ENCODE results near the gene PCDHB5. TPM values are rescaled to one million over a fixed set of nuclear protein-coding genes. Genes with fewer than 3 reads are reported as not detected.

PCDHB5 gene
- total RNA-seq, 1 experiment from 2014 or later: 12.5 TPM

DNA sequence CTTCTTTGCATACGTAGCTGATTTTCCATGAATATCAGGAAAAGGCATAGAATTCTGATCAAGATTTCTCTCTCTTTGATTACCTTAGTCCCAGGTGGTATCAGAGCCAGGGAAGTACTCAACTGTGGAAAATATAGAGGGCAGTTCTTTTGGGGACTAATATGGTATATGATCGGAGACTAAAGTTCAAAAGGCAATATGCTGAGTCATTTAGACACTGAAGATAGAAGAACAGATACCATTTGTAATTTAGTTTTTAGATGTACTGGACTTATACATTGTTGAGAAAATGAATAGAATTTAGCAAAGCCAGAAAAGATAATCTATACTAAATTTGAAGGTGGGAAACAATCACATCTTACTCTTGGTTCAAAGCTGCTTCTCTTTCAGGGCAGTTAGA is 29.7 kb upstream of the PCDHB5 start (continued):
- TF ChIP-seq, protein P1, sequence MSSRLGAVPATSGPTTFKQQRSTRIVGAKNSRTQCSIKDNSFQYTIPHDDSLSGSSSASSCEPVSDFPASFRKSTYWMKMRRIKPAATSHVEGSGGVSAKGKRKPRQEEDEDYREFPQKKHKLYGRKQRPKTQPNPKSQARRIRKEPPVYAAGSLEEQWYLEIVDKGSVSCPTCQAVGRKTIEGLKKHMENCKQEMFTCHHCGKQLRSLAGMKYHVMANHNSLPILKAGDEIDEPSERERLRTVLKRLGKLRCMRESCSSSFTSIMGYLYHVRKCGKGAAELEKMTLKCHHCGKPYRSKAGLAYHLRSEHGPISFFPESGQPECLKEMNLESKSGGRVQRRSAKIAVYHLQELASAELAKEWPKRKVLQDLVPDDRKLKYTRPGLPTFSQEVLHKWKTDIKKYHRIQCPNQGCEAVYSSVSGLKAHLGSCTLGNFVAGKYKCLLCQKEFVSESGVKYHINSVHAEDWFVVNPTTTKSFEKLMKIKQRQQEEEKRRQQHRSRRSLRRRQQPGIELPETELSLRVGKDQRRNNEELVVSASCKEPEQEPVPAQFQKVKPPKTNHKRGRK (CRISPR knock-in tag; IDR thresholded peaks at IDR 0.05; ENCODE audit: borderline replicate concordance): no peak
- TF ChIP-seq MXD4 (CRISPR knock-in tag; IDR thresholded peaks at IDR 0.05; ENCODE audit: borderline replicate concordance) (no peak), FOXP1 (CRISPR knock-in tag; IDR thresholded peaks at IDR 0.05; ENCODE audit: borderline replicate concordance) (no peak)

DNA sequence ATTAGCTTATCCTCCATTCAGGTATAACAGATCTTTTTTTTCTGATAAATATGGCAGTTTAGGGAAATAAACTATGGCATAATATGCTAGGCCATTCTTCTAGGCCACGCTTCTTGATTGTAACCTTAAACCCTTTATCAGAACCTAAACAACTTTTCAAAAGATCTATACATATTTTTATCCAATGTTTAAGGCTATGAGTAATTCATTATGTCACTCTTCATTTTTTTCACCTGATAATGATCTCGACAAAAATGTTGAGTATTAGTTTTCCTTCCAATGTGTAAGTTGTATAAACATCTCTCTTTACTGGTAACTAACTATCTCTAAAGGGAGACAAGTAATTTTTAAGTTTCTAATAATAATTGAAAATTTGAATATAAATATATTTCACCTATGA is 15.8 kb upstream of the PCDHB5 start:
- peaks cover 15% of the 10 kb centered on the region for H3K36me3 Mint-ChIP-seq
- DNase-seq (ENCODE audit: low spot score) (no peak), ATAC-seq (no peak)
- POLR2A ChIA-PET: no interaction called here
- CTCF ChIA-PET: interaction anchor here (1.1 to 1.7 kb wide), 4 partner anchors 16 to 73 kb away, joined by 3 to 5 read pairs (median 4); partner anchors contain the start of genes PCDHB10, PCDHB5 and PCDHB9
- H3K4me3 Mint-ChIP-seq: no peak overlapping the region
- H3K27me3 Mint-ChIP-seq (ENCODE audit: low read depth): no peaks in the 10 kb centered on the region
- H3K27ac Mint-ChIP-seq: no peak overlapping the region
- H3K9me3 Mint-ChIP-seq: peaks cover 24% of the 10 kb centered on the region
- H3K4me1 Mint-ChIP-seq: no peaks in the 10 kb centered on the region
- TF ChIP-seq ZNF121 (CRISPR knock-in tag; IDR thresholded peaks at IDR 0.05): no peak
- no peak for TF ChIP-seq KAT7 (CRISPR knock-in tag; IDR thresholded peaks at IDR 0.05; ENCODE audit: borderline replicate concordance)
- TF ChIP-seq, protein P2, sequence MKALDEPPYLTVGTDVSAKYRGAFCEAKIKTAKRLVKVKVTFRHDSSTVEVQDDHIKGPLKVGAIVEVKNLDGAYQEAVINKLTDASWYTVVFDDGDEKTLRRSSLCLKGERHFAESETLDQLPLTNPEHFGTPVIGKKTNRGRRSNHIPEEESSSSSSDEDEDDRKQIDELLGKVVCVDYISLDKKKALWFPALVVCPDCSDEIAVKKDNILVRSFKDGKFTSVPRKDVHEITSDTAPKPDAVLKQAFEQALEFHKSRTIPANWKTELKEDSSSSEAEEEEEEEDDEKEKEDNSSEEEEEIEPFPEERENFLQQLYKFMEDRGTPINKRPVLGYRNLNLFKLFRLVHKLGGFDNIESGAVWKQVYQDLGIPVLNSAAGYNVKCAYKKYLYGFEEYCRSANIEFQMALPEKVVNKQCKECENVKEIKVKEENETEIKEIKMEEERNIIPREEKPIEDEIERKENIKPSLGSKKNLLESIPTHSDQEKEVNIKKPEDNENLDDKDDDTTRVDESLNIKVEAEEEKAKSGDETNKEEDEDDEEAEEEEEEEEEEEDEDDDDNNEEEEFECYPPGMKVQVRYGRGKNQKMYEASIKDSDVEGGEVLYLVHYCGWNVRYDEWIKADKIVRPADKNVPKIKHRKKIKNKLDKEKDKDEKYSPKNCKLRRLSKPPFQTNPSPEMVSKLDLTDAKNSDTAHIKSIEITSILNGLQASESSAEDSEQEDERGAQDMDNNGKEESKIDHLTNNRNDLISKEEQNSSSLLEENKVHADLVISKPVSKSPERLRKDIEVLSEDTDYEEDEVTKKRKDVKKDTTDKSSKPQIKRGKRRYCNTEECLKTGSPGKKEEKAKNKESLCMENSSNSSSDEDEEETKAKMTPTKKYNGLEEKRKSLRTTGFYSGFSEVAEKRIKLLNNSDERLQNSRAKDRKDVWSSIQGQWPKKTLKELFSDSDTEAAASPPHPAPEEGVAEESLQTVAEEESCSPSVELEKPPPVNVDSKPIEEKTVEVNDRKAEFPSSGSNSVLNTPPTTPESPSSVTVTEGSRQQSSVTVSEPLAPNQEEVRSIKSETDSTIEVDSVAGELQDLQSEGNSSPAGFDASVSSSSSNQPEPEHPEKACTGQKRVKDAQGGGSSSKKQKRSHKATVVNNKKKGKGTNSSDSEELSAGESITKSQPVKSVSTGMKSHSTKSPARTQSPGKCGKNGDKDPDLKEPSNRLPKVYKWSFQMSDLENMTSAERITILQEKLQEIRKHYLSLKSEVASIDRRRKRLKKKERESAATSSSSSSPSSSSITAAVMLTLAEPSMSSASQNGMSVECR (CRISPR knock-in tag; IDR thresholded peaks at IDR 0.05; ENCODE audit: borderline replicate concordance): no peak
- TF ChIP-seq ELF4 (CRISPR knock-in tag; IDR thresholded peaks at IDR 0.05; ENCODE audit: low read depth): no peak
- TF ChIP-seq, protein P3, sequence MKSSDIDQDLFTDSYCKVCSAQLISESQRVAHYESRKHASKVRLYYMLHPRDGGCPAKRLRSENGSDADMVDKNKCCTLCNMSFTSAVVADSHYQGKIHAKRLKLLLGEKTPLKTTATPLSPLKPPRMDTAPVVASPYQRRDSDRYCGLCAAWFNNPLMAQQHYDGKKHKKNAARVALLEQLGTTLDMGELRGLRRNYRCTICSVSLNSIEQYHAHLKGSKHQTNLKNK (CRISPR knock-in tag; IDR thresholded peaks at IDR 0.05): no peak
- no peak for TF ChIP-seq HMGA2 (CRISPR knock-in tag; IDR thresholded peaks at IDR 0.05)
- no peak for TF ChIP-seq PRRX2 (CRISPR knock-in tag; IDR thresholded peaks at IDR 0.05)
- no peak for TF ChIP-seq IRF2 (CRISPR knock-in tag; IDR thresholded peaks at IDR 0.05; ENCODE audit: borderline replicate concordance, low read depth)
- TF ChIP-seq, protein P4, sequence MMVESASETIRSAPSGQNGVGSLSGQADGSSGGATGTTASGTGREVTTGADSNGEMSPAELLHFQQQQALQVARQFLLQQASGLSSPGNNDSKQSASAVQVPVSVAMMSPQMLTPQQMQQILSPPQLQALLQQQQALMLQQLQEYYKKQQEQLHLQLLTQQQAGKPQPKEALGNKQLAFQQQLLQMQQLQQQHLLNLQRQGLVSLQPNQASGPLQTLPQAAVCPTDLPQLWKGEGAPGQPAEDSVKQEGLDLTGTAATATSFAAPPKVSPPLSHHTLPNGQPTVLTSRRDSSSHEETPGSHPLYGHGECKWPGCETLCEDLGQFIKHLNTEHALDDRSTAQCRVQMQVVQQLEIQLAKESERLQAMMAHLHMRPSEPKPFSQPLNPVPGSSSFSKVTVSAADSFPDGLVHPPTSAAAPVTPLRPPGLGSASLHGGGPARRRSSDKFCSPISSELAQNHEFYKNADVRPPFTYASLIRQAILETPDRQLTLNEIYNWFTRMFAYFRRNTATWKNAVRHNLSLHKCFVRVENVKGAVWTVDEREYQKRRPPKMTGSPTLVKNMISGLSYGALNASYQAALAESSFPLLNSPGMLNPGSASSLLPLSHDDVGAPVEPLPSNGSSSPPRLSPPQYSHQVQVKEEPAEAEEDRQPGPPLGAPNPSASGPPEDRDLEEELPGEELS (CRISPR knock-in tag; IDR thresholded peaks at IDR 0.05): no peak
- TF ChIP-seq, protein P5, sequence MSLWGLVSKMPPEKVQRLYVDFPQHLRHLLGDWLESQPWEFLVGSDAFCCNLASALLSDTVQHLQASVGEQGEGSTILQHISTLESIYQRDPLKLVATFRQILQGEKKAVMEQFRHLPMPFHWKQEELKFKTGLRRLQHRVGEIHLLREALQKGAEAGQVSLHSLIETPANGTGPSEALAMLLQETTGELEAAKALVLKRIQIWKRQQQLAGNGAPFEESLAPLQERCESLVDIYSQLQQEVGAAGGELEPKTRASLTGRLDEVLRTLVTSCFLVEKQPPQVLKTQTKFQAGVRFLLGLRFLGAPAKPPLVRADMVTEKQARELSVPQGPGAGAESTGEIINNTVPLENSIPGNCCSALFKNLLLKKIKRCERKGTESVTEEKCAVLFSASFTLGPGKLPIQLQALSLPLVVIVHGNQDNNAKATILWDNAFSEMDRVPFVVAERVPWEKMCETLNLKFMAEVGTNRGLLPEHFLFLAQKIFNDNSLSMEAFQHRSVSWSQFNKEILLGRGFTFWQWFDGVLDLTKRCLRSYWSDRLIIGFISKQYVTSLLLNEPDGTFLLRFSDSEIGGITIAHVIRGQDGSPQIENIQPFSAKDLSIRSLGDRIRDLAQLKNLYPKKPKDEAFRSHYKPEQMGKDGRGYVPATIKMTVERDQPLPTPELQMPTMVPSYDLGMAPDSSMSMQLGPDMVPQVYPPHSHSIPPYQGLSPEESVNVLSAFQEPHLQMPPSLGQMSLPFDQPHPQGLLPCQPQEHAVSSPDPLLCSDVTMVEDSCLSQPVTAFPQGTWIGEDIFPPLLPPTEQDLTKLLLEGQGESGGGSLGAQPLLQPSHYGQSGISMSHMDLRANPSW (CRISPR knock-in tag; conservative IDR thresholded peaks at IDR 0.05; ENCODE audit: low read depth): no peak
- no peak for TF ChIP-seq ZNF232 (CRISPR knock-in tag; IDR thresholded peaks at IDR 0.05)
- TF ChIP-seq ZNF396 (CRISPR knock-in tag; IDR thresholded peaks at IDR 0.05; ENCODE audit: borderline replicate concordance): no peak
- TF ChIP-seq, protein P6, sequence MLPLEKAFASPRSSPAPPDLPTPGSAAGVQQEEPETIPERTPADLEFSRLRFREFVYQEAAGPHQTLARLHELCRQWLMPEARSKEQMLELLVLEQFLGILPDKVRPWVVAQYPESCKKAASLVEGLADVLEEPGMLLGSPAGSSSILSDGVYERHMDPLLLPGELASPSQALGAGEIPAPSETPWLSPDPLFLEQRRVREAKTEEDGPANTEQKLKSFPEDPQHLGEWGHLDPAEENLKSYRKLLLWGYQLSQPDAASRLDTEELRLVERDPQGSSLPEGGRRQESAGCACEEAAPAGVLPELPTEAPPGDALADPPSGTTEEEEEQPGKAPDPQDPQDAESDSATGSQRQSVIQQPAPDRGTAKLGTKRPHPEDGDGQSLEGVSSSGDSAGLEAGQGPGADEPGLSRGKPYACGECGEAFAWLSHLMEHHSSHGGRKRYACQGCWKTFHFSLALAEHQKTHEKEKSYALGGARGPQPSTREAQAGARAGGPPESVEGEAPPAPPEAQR (CRISPR knock-in tag; IDR thresholded peaks at IDR 0.05): no peak
- TF ChIP-seq NR2C2 (CRISPR knock-in tag; IDR thresholded peaks at IDR 0.05): no peak
- TF ChIP-seq, protein P7, sequence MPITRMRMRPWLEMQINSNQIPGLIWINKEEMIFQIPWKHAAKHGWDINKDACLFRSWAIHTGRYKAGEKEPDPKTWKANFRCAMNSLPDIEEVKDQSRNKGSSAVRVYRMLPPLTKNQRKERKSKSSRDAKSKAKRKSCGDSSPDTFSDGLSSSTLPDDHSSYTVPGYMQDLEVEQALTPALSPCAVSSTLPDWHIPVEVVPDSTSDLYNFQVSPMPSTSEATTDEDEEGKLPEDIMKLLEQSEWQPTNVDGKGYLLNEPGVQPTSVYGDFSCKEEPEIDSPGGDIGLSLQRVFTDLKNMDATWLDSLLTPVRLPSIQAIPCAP (CRISPR knock-in tag; IDR thresholded peaks at IDR 0.05): no peak
- TF ChIP-seq SP1 (CRISPR knock-in tag; conservative IDR thresholded peaks at IDR 0.05): no peak
- no peak for TF ChIP-seq FOXJ3 (CRISPR knock-in tag; IDR thresholded peaks at IDR 0.05; ENCODE audit: borderline replicate concordance)
- TF ChIP-seq, protein P8, sequence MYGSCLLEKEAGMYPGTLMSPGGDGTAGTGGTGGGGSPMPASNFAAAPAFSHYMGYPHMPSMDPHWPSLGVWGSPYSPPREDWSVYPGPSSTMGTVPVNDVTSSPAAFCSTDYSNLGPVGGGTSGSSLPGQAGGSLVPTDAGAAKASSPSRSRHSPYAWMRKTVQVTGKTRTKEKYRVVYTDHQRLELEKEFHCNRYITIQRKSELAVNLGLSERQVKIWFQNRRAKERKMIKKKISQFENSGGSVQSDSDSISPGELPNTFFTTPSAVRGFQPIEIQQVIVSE (CRISPR knock-in tag; IDR thresholded peaks at IDR 0.05; ENCODE audit: borderline replicate concordance): no peak
